CD14-positive monocyte (primary cell): ENCODE measurements around the gene NT5DC4. TPM values are rescaled to one million over a fixed set of nuclear protein-coding genes. Genes with fewer than 3 reads are reported as not detected.
"Not testable (repeated sequence)": the region's sequence is repeated elsewhere in the genome, so short reads cannot be mapped to it uniquely, and the experiment has no call there.

ENCODE experiments used
- DNase-seq, 3 donors: peaks; one replicate each; pipeline ENCODE4 v3.0.0-alpha.2; 2011 to 2022
- H2AFZ ChIP-seq: 2 replicates; pipeline ENCODE4 v1.6.0; 2012; ENCODE audit warnings: mild to moderate bottlenecking, low read depth, low read length, inconsistent platforms; ENCODE audit not compliant: insufficient read depth, poor library complexity, severe bottlenecking
- H3K27ac ChIP-seq, 2 donors: 1 replicate in 1 of 2; 2 replicates in 1 of 2; pipeline ENCODE4 v1.5.1; 2012 to 2013; ENCODE audit warnings: low read length in 2 of 2, control low read depth in 1 of 2, inconsistent platforms in 1 of 2, low read depth in 1 of 2, mild to moderate bottlenecking in 1 of 2
- H3K27me3 ChIP-seq, 2 donors: one replicate each; pipeline versions ENCODE4 v1.6.0 to v1.6.1; 2011 to 2013; ENCODE audit warnings: low read length in 2 of 2; ENCODE audit not compliant: control insufficient read depth in 2 of 2, insufficient read depth in 2 of 2
- H3K36me3 ChIP-seq, 2 donors: replicated peaks in 1 of 2; 1 replicate in 1 of 2; 2 replicates in 1 of 2; pipeline versions ENCODE4 v1.5.1 to v1.6.1; 2012 to 2013; ENCODE audit warnings: low read length in 2 of 2, control low read depth in 1 of 2, inconsistent platforms in 1 of 2, mild to moderate bottlenecking in 1 of 2; ENCODE audit not compliant: insufficient read depth in 2 of 2, control insufficient read depth in 1 of 2
- H3K4me1 ChIP-seq, 2 donors: 1 replicate in 1 of 2; 2 replicates in 1 of 2; pipeline versions ENCODE4 v1.5.1 to v1.6.1; 2012 to 2013; ENCODE audit warnings: low read length in 2 of 2, control low read depth in 1 of 2, inconsistent platforms in 1 of 2, mild to moderate bottlenecking in 1 of 2, moderate library complexity in 1 of 2; ENCODE audit not compliant: insufficient read depth in 2 of 2, control insufficient read depth in 1 of 2
- H3K4me2 ChIP-seq: replicated peaks from 2 replicates; pipeline ENCODE3; 2012; ENCODE audit warnings: low read length, moderate library complexity, mild to moderate bottlenecking; ENCODE audit not compliant: poor library complexity, severe bottlenecking; ENCODE audit errors: extremely low read depth
- H3K4me3 ChIP-seq, 3 experiments: fragments of 200-600 bp in 1 of 3; sonication (generic) in 1 of 3; replicated peaks in 1 of 3; 1 replicate in 2 of 3; 2 replicates in 1 of 3; pipeline ENCODE4 v1.5.1; 2011 to 2013; ENCODE audit warnings: low read length in 3 of 3, mild to moderate bottlenecking in 3 of 3, control low read depth in 2 of 3, low read depth in 2 of 3, inconsistent platforms in 1 of 3, moderate library complexity in 1 of 3
- H3K79me2 ChIP-seq: 2 replicates; pipeline ENCODE4 v1.6.0; 2012; ENCODE audit warnings: mild to moderate bottlenecking, control low read depth, inconsistent platforms, low read length, moderate library complexity; ENCODE audit not compliant: insufficient read depth
- H3K9ac ChIP-seq: 2 replicates; pipeline ENCODE4 v1.6.0; 2017; ENCODE audit warnings: low read length, mild to moderate bottlenecking; ENCODE audit not compliant: insufficient read depth, poor library complexity, severe bottlenecking
- H3K9me3 ChIP-seq, 2 donors: replicated peaks in 1 of 2; 1 replicate in 1 of 2; 2 replicates in 1 of 2; pipeline versions ENCODE4 v1.5.1 to v1.6.1; 2012 to 2013; ENCODE audit warnings: low read length in 2 of 2, control low read depth in 1 of 2; ENCODE audit not compliant: control insufficient read depth in 1 of 2, insufficient read depth in 1 of 2
- H4K20me1 ChIP-seq: 2 replicates; pipeline ENCODE4 v1.6.0; 2012; ENCODE audit warnings: mild to moderate bottlenecking, low read length, control low read depth, moderate library complexity; ENCODE audit not compliant: insufficient read depth
- H3K27ac Mint-ChIP-seq, 7 donors: one replicate each; pipeline ENCODE4 v1.8.0; 2020; ENCODE audit warnings: mild to moderate bottlenecking in 7 of 7, mixed read lengths in 7 of 7, moderate library complexity in 6 of 7, inconsistent platforms in 2 of 7
- H3K27me3 Mint-ChIP-seq, 3 donors: one replicate each; pipeline ENCODE4 v1.8.0; 2021 to 2022; ENCODE audit warnings: low read depth in 3 of 3, mild to moderate bottlenecking in 3 of 3, mixed read lengths in 3 of 3, moderate library complexity in 3 of 3, inconsistent platforms in 1 of 3
- H3K36me3 Mint-ChIP-seq, 2 donors: one replicate each; pipeline ENCODE4 v1.8.0; 2020; ENCODE audit warnings: mixed read lengths in 2 of 2, inconsistent platforms in 1 of 2, mild to moderate bottlenecking in 1 of 2
- H3K4me1 Mint-ChIP-seq: one replicate; pipeline ENCODE4 v1.8.0; 2020; ENCODE audit warnings: mild to moderate bottlenecking, mixed read lengths
- H3K4me3 Mint-ChIP-seq, 2 donors: one replicate each; pipeline ENCODE4 v1.8.0; 2020; ENCODE audit warnings: mild to moderate bottlenecking in 2 of 2, mixed read lengths in 2 of 2, moderate library complexity in 1 of 2
- H3K9me3 Mint-ChIP-seq, 7 donors: one replicate each; pipeline ENCODE4 v1.8.0; 2020 to 2022; ENCODE audit warnings: mixed read lengths in 7 of 7, mild to moderate bottlenecking in 6 of 7, moderate library complexity in 6 of 7, inconsistent platforms in 2 of 7
- CTCF ChIP-seq: fragments of 200-600 bp; IDR thresholded peaks from one replicate; pipeline ENCODE4 v1.8.0; 2022; ENCODE audit warnings: antibody characterized with exemption, mild to moderate bottlenecking
- WGBS: methylation state at CpG from one replicate; pipeline ENCODE4 v1.1.5; 2013; ENCODE audit warnings: missing lambda C conversion rate; ENCODE audit not compliant: insufficient coverage; 5-methylcytosine and 5-hydroxymethylcytosine counted together
- intact Hi-C, 2 donors: fragments of 100-400 bp; cut with micrococcal nuclease; formaldehyde crosslinking; loops; one replicate each; pipeline versions ENCODE4 v1.15.0 to v1.15.1; 2023
- polyA plus RNA-seq, 3 donors: library from polyadenylated mRNA; depleted of rRNA in 1 of 3; unstranded in 2 of 3; stranded (reverse) in 1 of 3; fragments of 300-500 nt in 2 of 3; fragments of >200 nt in 1 of 3; fragmentation: Illumina TruSeq in 2 of 3; gene quantifications; 1 replicate in 2 of 3; 2 replicates in 1 of 3; pipeline ENCODE4 v1.2.3, GENCODE V29; 2012 to 2021

The NT5DC4 gene
- polyA plus RNA-seq, 3 donors, result 2.2 TPM; not detected in 2

- peaks cover 72% of the 10 kb centered on the region for H3K4me1 Mint-ChIP-seq
- TF ChIP-seq CTCF, result no peak
- peaks cover 75 to 83% of the 10 kb centered on the region in 2 donors for H3K4me1 ChIP-seq
- peaks cover 0 to 2% (median 0%) of the 10 kb centered on the region in 3 donors for H3K27me3 Mint-ChIP-seq
- DNase-seq, result no peak
- 91% methylated on average over 3 of the region's 4 CpGs for WGBS
- H3K36me3 ChIP-seq, result no peaks in the 10 kb centered on the region
- no peaks in the 10 kb centered on the region for H3K9me3 Mint-ChIP-seq
- intact Hi-C loops, result no loop called here
- H3K79me2 ChIP-seq, result no peaks in the 10 kb centered on the region
- H2AFZ ChIP-seq, result no peak overlapping the region
- peak overlapping the region in 3 of 7 donors; percentile 58 to 95 (median 85) for H3K27ac Mint-ChIP-seq
- peak overlapping the region in 1 of 3 experiments; percentile 36 for H3K4me3 ChIP-seq
- H3K9ac ChIP-seq, result no peak overlapping the region
- H3K36me3 Mint-ChIP-seq, result peaks cover 2% of the 10 kb centered on the region in 2 donors
- H3K9me3 ChIP-seq, result no peaks in the 10 kb centered on the region
- H3K27ac ChIP-seq, result peak overlapping the region in 1 of 2 donors; percentile 96
- no peak overlapping the region for H3K4me3 Mint-ChIP-seq
- H3K4me2 ChIP-seq, result no peak overlapping the region
- no peaks in the 10 kb centered on the region for H4K20me1 ChIP-seq
- H3K27me3 ChIP-seq, result no peaks in the 10 kb centered on the region
These were observed 15.2 kb upstream of the NT5DC4 start for GRCh38 chr2:112705575-112705974.

GRCh38 chr2:112706170-112706664, 14.6 kb upstream of the NT5DC4 start:
- H3K27ac Mint-ChIP-seq, result peak overlapping the region; percentile 43 to 99 (median 85)
- peaks cover 0 to 2% (median 0%) of the 10 kb centered on the region in 3 donors for H3K27me3 Mint-ChIP-seq
- no peak for TF ChIP-seq CTCF
- Histone ChIP-seq H3K4me3 (peak overlapping the region in 1 of 3 experiments; percentile 36), H3K79me2 (no peaks in the 10 kb centered on the region), H3K27me3 (no peaks in the 10 kb centered on the region), H3K4me2 (no peak overlapping the region), H3K9ac (no peak overlapping the region), H3K9me3 (no peaks in the 10 kb centered on the region), H3K36me3 (no peaks in the 10 kb centered on the region), H2AFZ (peak overlapping the region; percentile 25), H4K20me1 (no peaks in the 10 kb centered on the region), H3K27ac (peak overlapping the region; percentile 39 to 96), H3K4me1 (peaks cover 75 to 83% of the 10 kb centered on the region in 2 donors)
- peak in 1 of 3 donors; percentile 32 for DNase-seq
- intact Hi-C loops, result no loop called here
- no peaks in the 10 kb centered on the region for H3K9me3 Mint-ChIP-seq
- 0% methylated on average over 1 of the region's 5 CpGs for WGBS
- peak overlapping the region in 1 of 2 donors; percentile 61 for H3K4me3 Mint-ChIP-seq
- peaks cover 73% of the 10 kb centered on the region for H3K4me1 Mint-ChIP-seq
- peaks cover 2% of the 10 kb centered on the region in 2 donors for H3K36me3 Mint-ChIP-seq

DNA sequence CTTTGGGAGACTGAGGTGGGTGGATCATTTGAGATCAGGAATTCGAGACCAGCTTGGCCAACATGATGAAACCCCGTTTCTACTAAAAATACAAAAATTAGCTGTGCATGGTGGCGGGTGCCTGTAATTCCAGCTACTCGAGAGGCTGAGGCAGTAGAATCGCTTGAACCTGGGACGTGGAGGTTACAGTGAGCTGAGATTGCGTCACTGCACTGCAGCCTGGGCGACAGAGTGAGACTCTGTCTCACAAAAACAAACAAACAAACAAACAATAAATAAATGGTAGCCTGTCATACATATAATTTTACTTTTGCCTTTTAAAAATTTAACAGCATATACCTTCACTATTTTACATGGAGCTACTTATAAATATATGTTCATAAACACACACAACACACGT, 13.9 kb upstream of the NT5DC4 start:
- Histone ChIP-seq H3K4me3 (peak overlapping the region in 1 of 3 experiments; percentile 14), H3K4me1 (peaks cover 71 to 78% of the 10 kb centered on the region in 2 donors), H3K27ac (peak overlapping the region; percentile 91 to 96)
- H3K27me3 ChIP-seq, DNase-seq, H3K36me3 ChIP-seq, H3K9me3 ChIP-seq, H3K4me3 Mint-ChIP-seq, H3K79me2 ChIP-seq, H3K36me3 Mint-ChIP-seq, H3K9ac ChIP-seq, intact Hi-C loops, H2AFZ ChIP-seq, H3K9me3 Mint-ChIP-seq, H4K20me1 ChIP-seq, H3K4me2 ChIP-seq, H3K27me3 Mint-ChIP-seq: not testable (repeated sequence)
- Mint-ChIP-seq H3K4me1 (peaks cover 69% of the 10 kb centered on the region), H3K27ac (peak overlapping the region; percentile 65 to 99 (median 98))
- WGBS, result no CpG with 5 or more reads among the region's 9 CpGs
